GM21447 (cell line): ENCODE results near the gene GRPEL2.

Source experiments
- ATAC-seq: cut with Tn5 transposase; IDR thresholded peaks from one replicate; pipeline ENCODE4 v1.9.1; 2021; ENCODE audit not compliant: unreplicated experiment

GRPEL2 gene

DNA sequence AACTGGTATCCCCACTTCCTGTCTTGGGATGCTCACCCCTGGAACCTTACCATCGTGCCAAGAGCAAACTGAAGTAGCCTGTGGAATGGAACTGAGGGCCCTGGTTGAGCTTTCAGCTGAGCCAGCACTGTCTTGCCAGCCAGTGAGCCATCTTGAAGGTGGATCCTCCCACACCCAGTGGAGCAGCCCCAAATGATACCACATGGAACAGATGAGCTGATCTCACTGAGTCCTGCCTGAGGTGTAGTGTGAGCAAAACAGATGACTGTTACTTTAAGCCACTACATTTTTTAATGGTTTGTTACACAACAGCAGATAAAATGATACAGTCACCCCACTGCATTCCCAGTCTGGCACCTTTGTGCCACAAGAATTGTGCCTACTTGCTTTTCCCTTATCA is 10.4 kb downstream of the GRPEL2 start:
- ATAC-seq = no peak

DNA sequence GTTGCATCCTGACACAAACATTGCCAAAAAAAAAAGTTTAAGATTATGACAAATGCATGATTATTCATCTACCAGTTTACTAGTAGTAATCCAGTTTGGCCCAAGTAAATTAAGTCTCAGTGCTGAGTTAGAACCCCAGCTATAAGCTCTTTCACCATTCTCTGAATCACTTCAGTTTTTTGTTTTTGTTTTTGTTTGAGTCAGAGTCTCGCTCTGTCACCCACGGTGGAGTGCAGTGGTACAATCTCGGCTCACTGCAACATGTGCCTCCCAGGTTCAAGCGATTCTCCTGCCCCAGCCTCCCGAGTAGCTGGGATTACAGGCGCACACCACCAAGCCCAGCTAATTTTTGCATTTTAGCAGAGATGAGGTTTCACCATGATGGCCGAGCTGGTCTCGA is 11.1 kb downstream of the GRPEL2 start:
- no peak for ATAC-seq

DNA sequence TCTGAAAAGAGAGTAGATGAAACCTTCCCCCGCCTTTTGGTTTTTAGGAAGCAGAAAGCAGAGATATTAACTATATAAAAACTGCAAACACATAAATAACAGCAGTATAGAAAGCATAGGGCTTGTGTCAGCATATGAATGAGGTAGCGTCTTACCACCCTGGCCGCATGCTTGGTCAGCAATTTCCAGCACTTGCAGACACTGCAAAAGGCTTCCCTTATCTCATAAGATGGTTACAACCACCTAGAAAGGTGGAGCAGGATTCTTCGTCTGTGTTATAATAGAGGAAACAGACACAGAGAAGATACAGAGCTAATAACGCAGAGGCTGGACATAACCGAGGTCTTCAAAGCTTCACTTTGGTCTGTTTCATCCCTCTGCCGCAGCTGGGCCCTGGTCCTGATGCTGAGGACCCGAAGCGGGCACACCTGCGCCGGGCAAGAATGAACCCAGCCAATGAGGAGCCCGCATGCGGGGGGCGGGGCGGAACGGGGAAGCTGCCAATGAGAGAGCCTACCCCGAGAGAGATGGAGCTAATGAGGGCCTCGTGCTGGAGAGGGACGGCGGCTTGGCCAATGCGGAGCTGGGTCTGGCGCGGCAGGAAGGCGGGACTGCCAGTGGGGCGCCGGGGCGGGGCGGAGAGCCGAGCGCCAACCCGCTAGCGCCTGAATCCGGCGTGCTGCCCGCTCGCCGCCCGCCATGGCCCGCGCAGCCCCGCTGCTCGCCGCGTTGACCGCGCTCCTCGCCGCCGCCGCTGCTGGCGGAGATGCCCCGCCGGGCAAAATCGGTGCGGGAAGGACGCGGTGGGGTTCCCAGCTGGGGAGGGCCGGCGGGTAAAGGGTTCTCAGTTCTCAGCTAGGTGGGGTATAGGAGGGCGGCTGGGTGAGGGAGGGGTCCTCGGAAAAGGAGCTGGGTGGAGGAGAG is 12.3 kb downstream of the GRPEL2 start, which contains the start of gene PCYOX1L:
TSS of gene PCYOX1L (plus strand) at position 677 of the 924 bp plus-strand sequence. CDS start at position 700, 23 bp downstream.
- peak; percentile 98 for ATAC-seq

DNA sequence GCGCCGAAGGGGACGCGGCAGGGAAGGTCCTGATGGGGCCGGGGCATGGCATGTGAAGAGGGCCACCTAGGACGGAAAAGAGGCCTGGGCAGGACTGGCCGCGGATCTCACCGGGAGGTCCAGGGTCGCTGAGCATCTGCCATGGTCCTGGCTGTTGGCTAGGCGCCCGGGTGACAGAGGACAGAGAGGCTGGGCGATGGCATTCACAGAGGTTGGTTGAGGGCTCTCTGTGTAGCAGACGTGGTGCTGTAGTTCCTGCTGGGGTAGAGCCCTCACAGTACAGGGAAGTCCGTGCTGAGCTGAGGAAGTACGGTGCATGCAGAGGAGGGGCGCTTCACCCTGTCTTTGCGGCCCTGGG is 13.0 kb downstream of the GRPEL2 start:
- peak; percentile 14 for ATAC-seq

DNA sequence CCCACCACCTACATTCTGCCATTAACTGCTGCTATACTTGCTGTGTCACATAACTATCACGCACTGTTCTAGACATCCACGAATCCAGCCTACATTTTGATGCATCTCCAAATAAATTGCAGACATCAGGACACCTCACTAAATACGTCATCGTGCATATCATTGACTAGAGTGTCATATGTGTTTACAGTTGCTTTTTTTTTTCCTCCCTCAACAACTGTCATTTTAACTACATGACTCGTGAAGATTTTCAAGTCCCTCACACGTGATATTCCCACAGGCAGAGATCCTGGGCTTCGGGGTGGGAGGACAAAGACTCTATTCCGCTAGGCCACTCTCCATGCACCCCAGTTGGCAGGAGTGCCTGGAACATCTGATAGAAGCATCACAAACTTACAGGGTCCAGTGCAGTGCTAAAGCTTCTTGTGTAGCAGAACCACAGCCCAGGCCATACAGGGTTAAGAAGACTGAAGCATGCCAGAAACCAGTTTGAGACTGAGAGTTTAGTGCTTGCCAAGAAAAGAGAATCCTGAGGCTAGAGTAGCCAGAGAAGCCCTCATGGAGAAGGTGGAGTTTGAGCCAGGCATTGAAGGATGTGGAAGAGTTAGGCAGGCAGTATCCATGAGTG is 13.7 kb downstream of the GRPEL2 start:
- ATAC-seq = no peak

DNA sequence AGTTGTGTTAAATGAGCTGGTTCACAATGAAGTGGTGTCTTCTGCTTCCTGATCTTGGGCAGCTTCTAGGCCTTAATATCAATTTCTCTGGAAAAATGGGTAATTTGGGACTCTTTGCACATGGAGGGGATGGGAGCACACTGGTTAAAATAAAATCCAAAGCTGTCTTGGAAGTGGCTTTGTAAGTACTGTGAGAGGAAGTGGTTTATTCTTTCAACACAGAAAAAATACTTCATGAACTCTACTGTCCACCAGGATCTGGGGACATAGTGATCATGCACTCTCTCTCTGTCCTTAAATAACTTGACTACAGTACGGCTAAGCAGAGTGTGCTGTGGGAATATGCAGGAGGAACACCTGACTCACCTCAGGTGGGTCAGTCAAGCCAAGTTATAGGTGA is 15.0 kb downstream of the GRPEL2 start:
- no peak for ATAC-seq

DNA sequence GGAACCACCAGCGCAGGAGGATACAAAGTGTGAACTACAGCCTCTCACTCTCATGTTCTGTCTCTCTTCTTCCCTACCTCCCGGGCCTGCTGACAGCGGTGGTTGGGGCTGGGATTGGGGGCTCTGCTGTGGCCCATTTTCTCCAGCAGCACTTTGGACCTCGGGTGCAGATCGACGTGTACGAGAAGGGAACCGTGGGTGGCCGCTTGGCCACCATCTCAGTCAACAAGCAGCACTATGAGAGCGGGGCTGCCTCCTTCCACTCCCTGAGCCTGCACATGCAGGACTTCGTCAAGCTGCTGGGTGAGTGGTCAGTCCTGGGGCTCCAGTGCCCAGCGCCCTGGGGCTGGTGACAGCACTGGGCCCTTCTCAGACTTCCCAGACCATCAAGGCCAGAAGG is 17.2 kb downstream of the GRPEL2 start:
- ATAC-seq = no peak

DNA sequence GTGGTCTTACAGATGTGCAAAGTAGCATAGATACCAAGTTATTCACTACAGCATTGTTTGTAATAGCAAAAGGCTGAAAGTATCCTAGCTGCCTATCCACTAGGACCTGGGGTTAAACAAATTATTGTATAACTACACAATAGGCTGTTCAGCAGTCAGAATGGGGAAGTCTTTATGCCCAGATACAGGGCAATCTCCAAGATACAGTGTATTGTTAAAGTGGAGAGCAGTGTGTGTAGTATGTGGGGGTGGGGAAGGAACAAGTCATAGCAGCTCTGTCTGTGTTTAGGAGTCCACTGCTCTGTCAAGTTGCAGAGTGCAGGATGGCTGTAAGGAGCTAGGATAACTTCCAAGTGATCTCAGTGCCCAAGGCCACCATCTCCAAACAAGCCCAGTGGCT is 18.1 kb downstream of the GRPEL2 start:
- ATAC-seq = no peak

DNA sequence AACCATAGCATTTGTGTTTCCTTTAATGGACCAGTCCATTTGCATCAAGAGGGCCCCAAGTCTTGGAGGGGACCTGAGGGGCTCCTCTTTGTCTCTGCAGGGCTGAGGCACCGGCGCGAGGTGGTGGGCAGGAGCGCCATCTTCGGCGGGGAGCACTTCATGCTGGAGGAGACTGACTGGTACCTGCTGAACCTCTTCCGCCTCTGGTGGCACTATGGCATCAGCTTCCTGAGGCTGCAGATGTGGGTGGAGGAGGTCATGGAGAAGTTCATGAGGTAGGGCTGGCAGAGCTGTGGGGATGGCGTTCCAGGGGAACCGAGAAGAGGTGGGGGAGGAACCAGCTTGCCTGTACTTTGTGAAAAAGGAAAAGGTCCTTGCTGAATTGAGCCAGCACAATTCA is 18.6 kb downstream of the GRPEL2 start:
- ATAC-seq = no peak

DNA sequence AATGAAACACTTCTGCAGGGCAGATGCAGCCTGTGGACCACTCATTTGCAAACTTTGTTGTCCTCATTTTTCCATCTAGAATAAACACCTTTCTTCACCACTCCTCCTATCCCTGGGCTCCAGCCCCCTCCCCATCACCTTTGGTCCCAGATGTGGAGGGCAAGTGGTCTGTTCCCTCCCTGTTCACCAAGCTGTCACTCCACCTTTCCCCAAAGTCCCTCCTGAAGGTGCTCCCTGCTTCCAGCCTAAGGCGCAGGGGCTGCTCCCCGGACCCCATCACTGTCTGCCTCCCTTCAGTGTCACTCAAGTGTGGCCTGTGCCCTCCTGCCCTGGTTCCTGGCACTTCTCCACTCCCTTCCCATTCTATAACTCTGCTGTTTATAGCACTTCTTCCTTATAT is 19.4 kb downstream of the GRPEL2 start:
- no peak for ATAC-seq

DNA sequence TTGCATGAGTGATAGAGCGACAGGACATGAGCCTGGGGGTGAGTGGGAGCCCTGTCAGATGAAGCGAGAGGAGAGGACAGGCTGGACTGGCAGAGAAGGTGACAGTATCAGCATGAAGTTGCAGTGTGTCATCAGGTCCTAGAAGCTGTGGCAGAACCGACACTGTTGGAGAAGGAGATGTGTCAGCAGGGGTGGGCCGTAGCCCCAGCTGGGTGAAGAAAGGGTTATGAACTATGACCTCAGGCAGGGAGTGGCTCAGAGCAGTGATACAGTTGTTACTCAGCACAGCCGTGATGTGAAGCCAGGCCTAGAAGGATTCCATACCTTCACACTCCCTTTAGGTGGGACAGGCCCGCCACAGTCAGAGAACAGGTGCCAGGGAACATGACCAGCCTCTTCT is 20.1 kb downstream of the GRPEL2 start:
- no peak for ATAC-seq

DNA sequence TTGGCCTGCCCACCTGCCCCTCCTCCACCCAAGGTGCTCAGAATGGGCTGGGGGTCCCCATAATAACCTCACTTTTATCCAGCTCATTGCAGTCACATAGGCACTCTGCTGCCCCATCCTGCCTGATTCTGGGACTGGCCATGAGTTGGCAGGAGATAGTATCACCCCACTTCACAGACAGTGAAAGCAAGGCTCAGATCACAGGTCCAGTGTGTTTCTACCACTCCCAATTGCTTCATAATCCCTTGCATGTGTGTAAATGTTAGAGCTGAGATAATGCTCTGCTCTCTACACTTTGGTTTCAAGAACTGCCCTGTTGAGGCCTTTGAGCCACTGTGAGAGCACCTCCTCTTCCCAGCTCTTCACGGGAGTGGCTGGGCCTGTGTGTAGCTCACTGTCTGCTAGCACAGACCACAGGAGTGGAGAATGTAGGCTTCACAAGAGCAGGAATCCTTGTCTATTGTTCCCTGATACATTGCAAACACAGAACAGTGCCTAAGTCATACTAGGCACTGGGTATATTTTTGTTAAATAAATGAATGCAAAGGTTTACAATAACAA is 20.9 kb downstream of the GRPEL2 start:
- no peak for ATAC-seq

DNA sequence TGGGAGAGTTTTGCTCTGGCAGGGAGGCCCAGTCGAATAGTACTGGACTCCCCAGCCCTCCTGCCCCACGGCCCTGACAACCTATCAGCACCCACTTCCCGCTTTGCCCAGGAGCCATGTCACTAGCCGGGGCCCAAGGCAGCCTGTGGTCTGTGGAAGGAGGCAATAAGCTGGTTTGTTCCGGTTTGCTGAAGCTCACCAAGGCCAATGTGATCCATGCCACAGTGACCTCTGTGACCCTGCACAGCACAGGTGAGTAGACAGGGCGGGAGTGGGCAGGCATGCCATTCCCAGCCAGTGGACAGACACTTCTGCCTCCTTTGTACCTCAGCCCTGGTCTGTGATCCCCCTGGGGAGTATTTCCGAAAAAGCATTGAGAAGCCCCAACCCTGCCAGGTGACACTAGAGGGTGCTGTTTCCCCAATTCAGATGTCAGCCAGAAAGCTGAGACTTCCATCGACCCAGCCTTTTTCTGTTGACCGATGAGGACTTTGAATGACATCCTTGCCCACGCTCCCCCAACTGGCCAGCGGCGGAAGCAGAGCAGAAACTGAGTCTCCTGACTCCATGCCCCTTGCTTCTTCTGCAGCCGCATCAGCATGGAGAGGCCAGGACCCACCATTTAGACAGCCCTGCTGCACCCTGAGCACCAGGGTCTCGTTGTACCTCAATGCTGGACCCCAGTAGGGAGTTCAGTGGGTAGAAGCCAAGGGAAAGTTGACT is 22.1 kb downstream of the GRPEL2 start:
- no peak for ATAC-seq

DNA sequence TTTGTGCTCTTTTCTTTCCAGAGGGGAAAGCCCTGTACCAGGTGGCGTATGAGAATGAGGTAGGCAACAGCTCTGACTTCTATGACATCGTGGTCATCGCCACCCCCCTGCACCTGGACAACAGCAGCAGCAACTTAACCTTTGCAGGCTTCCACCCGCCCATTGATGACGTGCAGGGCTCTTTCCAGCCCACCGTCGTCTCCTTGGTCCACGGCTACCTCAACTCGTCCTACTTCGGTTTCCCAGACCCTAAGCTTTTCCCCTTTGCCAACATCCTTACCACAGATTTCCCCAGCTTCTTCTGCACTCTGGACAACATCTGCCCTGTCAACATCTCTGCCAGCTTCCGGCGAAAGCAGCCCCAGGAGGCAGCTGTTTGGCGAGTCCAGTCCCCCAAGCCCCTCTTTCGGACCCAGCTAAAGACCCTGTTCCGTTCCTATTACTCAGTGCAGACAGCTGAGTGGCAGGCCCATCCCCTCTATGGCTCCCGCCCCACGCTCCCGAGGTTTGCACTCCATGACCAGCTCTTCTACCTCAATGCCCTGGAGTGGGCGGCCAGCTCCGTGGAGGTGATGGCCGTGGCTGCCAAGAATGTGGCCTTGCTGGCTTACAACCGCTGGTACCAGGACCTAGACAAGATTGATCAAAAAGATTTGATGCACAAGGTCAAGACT is 22.8 kb downstream of the GRPEL2 start:
- ATAC-seq = no peak

DNA sequence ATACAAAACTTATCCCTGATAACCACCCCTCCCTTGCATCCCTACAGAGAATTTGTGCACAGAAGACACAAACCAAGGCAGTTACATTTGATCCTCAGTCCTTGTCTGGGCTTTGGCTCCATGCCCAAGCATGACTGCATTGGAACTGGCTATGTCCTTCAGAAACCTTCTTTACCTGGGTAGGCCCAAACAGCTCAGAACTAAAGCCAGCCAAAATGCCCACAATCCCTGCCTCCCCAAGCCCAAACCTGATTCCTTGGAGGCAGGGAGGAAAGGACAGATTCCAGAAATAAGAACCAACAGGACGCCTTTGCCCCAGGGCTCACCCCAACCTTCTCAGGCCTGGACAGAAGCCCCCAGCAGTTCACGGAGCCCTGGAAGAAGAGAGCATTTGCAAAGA is 25.6 kb downstream of the GRPEL2 start:
- ATAC-seq = no peak

DNA sequence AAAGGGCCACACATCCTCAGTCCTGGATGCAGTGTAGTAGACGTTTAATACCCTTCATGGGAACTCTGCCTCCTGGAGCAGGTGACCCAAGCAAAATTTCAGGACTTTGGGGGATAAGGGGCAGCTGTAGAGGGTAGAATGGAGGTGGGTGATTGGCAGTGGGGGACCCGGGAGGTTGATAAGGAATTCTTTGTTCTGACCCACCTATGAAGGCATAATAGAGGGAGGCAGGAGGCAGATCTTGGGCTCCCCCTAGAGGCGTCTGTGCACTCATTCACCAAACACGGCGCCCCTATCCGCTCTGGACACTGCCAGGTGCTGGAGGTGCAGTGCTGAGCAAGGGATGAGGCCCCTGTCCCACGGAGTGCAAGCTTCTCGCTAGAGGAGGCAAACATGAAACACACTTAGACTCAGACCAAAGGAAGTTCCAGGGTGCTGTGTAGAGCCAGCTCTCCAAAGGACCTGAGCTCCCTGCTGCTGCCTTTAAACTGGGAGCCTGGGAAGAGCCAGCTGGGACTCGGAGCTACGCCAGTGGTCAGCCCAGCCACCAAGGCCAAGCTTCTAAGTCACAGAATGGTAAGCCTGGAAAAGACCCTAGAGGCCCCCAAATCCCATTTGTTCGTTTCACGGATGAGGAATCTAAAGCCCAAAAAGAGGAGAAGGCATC is 26.1 kb downstream of the GRPEL2 start:
- peak; percentile 78 for ATAC-seq

DNA sequence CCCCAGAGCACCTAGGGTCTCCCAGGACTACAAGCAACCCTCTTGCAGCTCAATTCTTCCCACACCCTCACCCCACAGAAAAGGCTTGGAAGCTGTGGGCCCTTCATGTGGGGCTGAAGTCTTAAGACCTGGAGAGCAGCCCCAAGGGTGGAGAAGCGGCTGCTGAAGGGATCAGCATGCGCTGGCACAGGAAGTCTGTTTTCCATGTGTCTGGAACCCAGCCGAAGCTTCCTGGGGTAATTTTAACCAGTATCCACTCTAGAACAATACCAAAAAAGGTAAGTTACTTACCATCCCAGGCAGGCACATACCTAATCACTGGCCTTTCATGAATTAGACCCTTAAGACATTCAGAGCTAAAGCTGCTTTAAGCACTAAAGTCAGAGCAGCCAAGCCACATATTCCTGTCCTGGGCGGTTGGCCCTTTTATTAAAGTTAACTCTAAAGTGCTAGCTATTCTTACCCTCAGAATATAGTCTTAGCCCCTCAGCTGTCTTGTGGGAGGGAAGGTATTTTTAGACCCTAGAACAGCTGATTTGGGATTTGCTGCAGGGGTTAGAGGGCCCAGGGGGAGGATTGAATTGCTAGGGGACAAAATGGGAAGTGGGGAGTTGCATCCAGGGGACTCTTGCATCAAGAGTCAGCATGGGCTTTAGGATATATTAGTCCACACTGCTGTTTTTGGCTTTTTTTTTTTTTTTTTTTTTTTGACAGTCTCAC is 26.9 kb downstream of the GRPEL2 start:
- ATAC-seq = no peak

DNA sequence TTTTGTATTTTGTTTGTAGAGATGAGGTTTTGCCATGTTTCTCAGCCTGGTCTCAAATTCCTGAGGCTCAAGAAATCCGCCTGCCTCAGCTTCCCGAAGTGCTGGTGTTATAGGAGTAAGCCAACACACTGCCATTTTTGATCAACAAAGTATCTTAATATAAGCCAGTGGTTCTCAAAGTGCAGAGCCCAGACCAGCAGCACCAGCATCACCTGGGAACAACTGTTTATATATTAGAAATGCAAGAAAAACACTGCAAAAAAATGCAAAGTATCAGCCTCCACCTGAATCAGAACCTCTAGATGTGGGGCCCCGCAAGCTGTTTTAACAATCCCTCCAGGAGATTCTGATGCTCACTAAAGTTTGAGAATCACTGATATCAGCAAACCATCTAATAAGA is 27.6 kb downstream of the GRPEL2 start:
- no peak for ATAC-seq

DNA sequence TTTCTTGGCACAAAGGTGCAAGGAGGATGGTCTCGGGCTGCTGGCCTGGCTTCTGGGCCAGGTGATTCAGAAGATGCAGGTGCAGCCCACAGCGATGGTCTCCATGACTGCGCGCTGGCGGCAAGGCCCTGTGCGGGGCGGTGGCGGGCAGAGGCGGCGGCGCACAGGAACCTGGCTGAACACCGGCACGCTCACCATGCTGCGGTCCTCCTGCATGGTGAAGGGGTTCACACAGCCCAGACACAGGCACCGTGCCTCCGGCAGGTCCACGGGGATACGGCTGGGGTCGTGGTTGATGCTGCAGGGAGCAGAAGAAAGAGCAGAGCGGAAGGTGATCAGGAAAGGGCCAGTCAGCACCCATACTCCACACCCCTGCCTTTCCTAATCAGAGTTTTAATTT is 29.0 kb downstream of the GRPEL2 start:
- no peak for ATAC-seq

DNA sequence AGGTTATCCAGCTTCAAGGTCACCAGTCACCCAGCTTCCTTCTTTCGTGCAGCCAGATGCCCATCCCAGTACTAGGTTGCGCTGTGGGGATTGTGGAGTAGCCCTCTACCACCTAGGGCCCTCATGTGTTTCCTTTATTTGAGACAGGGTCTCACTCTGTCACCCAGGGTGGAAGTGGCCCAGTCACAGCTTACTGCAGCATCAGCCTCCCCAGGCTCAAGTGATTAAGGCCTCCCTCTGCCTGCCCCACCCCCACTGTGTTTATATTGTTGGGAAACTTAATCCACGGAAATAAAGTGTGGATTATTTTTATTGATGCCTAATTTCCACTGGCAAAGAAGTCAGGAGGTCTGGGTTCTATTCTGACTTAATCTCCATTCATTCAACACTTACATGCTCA is 29.5 kb downstream of the GRPEL2 start:
- no peak for ATAC-seq
